Forelimb muscle (tissue), 1 donor: ENCODE measurements around the gene RPAP3. TPM values are rescaled to one million over a fixed set of nuclear protein-coding genes. Genes with fewer than 3 reads are reported as not detected.

Experiments used
- DNase-seq: peaks from one replicate; pipeline ENCODE4 v3.0.0-alpha.2; 2013; ENCODE audit warnings: low read depth
- polyA plus RNA-seq: library from polyadenylated mRNA; unstranded; fragments of 120-200 nt; gene quantifications from one replicate; pipeline ENCODE4 v1.2.1, GENCODE V29; 2013; ENCODE audit not compliant: insufficient read length

Gene RPAP3
- polyA plus RNA-seq, 1 donor: 25.4 TPM

- no peak for DNase-seq
These were observed 36.5 kb upstream of the RPAP3 start for GRCh38 chr12:47742253-47742825.

DNA sequence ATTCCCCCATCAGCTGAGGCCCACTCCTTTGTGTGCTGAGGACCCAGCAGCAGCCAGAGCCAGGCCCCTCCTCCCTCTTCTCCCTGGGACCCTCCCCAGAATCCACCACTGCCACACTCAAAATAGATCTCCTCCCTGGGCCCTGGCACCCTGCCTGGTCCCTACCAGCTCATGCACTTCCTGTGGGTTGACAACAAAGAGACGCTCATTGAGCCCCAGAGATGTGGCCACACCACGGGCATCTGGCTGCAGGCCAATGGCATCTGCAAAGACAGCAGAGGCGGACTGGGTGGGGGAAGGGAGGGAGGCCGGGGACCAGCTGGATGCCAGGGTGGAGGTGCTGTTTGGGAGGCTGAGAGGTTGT lies 35.5 kb upstream of the RPAP3 start:
- no peak for DNase-seq

DNA sequence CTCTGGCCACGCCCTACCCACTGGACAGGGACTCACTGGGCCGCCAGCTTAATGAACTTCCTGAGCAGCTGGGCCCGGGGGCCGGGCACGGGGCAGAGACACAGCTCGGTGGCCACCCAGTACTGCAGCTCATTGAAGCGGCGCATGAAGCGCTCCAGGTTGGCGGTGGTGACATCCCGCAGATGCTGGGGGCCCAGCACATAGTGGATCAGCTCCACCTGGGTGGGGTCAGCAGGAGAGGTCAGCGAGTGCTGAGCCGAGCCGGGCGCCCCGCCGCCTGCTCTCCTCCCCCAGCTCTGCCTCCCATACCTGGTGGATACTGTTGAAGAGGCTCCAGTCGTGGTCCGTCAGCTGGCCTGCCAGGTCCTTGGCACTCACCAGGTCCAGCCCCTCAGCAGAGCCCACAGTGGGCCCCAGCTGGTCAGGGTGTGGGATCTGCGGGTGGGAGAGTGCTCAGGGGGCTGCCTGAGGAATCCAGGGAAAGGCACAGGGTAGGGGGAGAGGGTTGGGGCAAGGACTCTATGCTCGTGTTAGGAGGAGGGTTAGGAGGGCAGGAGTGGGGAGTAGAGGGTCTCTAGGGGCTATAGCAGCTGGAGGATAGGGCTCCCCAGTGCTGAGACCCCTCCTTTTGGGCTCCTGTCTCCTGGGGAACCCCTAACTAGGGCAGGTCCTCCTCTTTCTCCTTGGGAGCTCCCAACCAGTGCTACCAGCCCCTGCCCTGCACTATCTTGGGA lies 34.9 kb upstream of the RPAP3 start:
- no peak for DNase-seq

GRCh38 chr12:47739979-47740378 lies 34.1 kb upstream of the RPAP3 start:
- DNase-seq: no peak

DNA sequence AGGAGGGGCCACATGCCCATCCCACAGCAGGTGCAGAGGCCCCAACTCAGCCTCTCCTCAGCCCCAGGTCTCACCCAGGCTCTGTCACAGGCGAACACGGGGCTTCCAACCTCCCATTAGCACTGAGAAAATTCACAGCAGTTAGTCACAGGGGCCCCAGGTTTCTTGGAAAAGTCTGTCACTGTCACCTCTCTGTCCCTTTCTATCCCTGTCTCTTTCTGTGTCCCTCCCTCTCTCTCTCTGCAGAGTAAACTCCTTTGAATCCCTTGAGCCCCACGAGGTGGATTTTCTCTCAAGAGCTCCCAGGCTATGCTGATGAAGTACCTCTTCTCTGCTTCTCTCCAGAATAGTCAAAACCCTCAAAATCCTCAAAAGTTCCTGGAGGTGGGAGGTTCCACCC lies 33.5 kb upstream of the RPAP3 start:
- no peak for DNase-seq

GRCh38 chr12:47737936-47738594 lies 32.2 kb upstream of the RPAP3 start:
- no peak for DNase-seq

GRCh38 chr12:47736877-47737676 lies 31.2 kb upstream of the RPAP3 start:
- DNase-seq: no peak

- DNase-seq: no peak
These were observed 30.4 kb upstream of the RPAP3 start for GRCh38 chr12:47736216-47736615.

- DNase-seq: no peak
These were observed 29.8 kb upstream of the RPAP3 start for GRCh38 chr12:47735649-47736048.

- DNase-seq: no peak
These were observed 29.1 kb upstream of the RPAP3 start for GRCh38 chr12:47734725-47735480.

- no peak for DNase-seq
These were observed 27.3 kb upstream of the RPAP3 start for GRCh38 chr12:47733142-47733541.

- DNase-seq: no peak
These were observed 26.7 kb upstream of the RPAP3 start for GRCh38 chr12:47732504-47732903.

DNA sequence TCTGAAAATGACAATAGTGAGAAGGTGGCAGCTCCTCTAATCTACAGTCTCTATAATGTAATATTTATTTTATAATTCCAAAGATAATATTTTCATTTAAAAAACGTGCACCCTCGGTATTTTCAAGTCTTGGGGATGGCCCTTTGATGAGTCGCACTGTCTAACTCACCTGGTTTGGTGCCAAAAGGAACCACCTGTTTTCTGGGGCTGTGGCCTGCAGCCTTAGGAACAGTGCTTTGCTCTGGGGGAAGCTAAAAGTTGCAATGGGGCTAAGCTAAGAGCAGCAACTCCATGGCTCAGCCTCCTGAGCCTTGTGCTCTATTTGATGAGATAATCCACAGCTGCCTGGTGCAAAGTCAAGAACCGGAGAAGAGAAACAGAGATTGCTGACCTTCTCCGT lies 25.9 kb upstream of the RPAP3 start:
- no peak for DNase-seq

DNA sequence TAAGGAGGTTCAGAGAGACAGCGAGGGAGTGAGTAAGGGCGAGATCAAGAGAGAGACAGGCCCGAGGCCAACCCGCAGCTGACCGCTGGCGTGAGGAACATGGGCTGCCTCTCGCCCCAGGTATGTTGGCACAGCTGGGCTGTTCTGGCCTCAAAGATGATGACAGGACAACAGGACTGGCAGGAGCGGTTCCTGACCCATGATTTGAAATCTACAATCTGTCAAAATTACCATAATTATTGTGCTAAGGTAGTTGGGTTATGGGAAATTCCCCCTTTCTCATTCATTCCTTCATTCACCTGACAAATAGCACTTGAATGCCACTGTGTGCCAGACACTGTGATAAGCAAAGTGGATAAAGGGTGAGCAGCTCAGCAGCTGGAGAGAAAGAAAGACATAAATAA lies 24.5 kb upstream of the RPAP3 start:
- no peak for DNase-seq

GRCh38 chr12:47729233-47729632 lies 23.4 kb upstream of the RPAP3 start:
- DNase-seq: no peak

DNA sequence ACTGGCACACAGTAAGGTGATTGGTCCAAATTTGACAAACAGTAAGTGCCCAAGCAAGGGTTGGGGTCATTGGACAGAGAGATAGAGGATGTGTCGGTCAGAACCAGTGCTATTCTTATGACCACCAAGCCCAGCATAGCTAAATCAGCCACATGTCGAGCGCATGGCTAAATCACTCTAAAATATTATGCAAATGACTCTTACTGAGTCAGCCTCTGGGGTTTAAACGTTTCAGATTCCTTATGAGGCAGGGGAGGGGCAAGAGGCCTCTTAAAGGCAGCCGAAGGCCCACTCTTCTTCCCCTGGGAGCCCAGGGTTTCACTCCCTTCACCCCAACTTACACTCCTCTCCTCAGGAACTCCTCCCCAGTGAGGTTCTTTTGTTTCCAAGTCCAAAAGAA lies 20.1 kb upstream of the RPAP3 start:
- no peak for DNase-seq

- DNase-seq: no peak
These were observed 19.4 kb upstream of the RPAP3 start, which contains the start of gene ENDOU for GRCh38 chr12:47725091-47725772. Gene ENDOU, minus strand, starts transcription at chr12:47725490. Its CDS starts 77 bp downstream, at chr12:47725413.

DNA sequence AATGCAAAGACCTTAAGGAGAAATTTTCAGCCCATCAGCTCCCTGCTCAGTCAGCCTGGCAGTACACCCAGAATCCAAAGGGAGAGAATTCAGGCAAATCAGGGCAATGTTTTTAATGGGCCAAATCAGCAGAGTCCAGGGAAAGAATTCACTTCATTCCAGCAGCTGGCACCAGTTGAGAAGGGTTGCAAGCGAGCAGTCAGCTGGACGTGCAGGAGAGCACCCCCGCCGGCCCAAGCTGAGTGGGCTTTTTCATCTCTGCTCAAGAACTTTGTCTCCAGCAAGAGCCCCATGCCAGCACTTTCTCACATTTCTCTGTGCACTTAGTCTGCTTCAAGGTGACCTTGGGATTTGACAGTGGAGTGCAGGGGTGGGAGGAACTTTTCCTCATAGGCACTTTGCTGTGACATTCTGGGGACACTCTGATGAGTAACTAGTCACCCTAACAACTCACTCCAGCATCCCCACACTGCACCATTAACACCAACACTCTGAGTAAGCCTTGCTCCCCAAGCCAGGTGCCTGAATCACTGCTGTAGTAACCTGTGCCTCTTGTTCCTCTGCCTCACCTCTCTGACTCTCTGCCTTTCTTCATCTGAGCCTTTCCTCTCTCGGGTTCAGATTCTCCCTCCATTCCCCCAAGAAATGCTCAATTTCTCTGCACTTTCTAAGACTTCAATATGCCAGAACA lies 17.3 kb upstream of the RPAP3 start:
- DNase-seq: no peak

DNA sequence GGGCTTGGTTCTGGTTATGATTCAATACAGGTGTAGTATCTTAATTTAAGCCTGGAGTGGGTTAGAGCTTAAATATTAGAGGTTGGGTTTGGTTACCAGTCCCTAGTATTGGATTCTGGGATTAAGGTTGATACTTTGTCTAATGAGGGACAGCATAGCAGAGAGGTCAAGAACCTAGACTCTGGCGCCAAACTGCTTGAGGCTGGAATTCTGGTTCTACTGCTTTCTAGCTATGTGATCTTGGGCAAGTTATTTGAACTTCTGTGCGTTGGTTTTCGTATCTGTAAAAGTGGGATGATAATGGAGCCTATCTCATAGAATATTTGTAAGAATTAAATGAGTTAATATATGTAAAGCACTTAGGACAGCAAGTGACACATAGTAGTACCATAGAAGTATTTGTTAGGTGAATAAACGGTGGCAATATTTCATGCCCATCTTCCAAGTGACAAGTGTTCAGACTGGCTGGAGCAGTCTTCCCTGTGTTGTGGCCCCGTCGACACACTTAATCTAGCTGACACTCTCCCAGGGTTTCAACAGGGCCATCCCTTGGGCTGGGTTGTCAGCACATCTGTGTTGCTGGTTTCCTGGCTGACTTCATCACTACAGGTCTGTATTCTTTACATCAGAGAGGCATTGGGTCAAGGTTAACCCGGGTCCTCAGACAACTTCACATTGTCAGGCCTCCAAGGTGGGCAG lies 16.5 kb upstream of the RPAP3 start:
- DNase-seq: no peak
